HEK293 (cell line): Measurements from ENCODE around the gene SRCIN1.

ENCODE experiments used
- CTCF ChIA-PET: fragments of 350-600 bp; formaldehyde crosslinking; extraction: SDS; loops from one replicate; lab custom pipeline; 2021; ENCODE audit warnings: antibody characterized with exemption; lab: Yijun Ruan, JAX
- POLR2A ChIA-PET: fragments of 300-600 bp; formaldehyde crosslinking; extraction: SDS; loops from one replicate; lab custom pipeline; 2020; ENCODE audit warnings: antibody characterized with exemption, inconsistent platforms; lab: Yijun Ruan, JAX
- H3K27ac ChIP-seq: fragments of 200-500 bp; sonication (Bioruptor generic); 2 replicates; pipeline ENCODE4 v1.5.1; 2014; ENCODE audit warnings: low read depth, low read length, control low read depth, inconsistent platforms; ENCODE audit errors: extremely low read depth
- H3K36me3 ChIP-seq, 2 experiments: fragments of 200-500 bp in 1 of 2; sonication (Bioruptor generic) in 1 of 2; 1 replicate in 1 of 2; 2 replicates in 1 of 2; pipeline ENCODE4 v1.5.1; 2014 to 2017; ENCODE audit warnings: inconsistent platforms in 2 of 2, low read length in 2 of 2; ENCODE audit not compliant: control insufficient read depth in 2 of 2, insufficient read depth in 1 of 2
- H3K4me1 ChIP-seq: fragments of 200-500 bp; sonication (Bioruptor generic); 2 replicates; pipeline ENCODE4 v1.5.1; 2014; ENCODE audit warnings: mild to moderate bottlenecking, low read length, inconsistent platforms; ENCODE audit not compliant: control insufficient read depth, insufficient read depth
- H3K4me3 ChIP-seq: 2 replicates; pipeline ENCODE4 v1.5.1; 2011; ENCODE audit warnings: low read depth, mild to moderate bottlenecking, control low read depth, low read length, moderate library complexity
- H3K9me3 ChIP-seq: fragments of 200-500 bp; sonication (Bioruptor generic); 2 replicates; pipeline ENCODE4 v1.5.1; 2014; ENCODE audit warnings: low read depth, low read length, inconsistent platforms; ENCODE audit not compliant: control insufficient read depth, insufficient read depth
- ATF2 ChIP-seq: fragments of 450-650 bp; formaldehyde crosslinking; IDR thresholded peaks from 2 replicates; pipeline ENCODE4 v1.5.1; 2016; ENCODE audit warnings: missing biosample characterization, missing genetic modification characterization, low read depth
- HOXA7 ChIP-seq: sonication (generic); formaldehyde crosslinking; IDR thresholded peaks from 2 replicates; pipeline ENCODE4 v1.8.1; 2022; ENCODE audit warnings: missing genetic modification reagents, borderline replicate concordance
- KLF16 ChIP-seq: fragments of 450-650 bp; formaldehyde crosslinking; IDR thresholded peaks from 2 replicates; pipeline ENCODE4 v1.5.1; 2017; ENCODE audit warnings: missing biosample characterization, missing genetic modification characterization
- KLF17 ChIP-seq: fragments of 450-650 bp; formaldehyde crosslinking; IDR thresholded peaks from 2 replicates; pipeline ENCODE4 v1.5.1; 2016; ENCODE audit warnings: missing biosample characterization, missing genetic modification characterization
- KLF7 ChIP-seq: fragments of 450-650 bp; formaldehyde crosslinking; IDR thresholded peaks from 2 replicates; pipeline ENCODE4 v1.5.1; 2016; ENCODE audit warnings: missing biosample characterization, missing genetic modification characterization, borderline replicate concordance
- SP2 ChIP-seq: fragments of 450-650 bp; formaldehyde crosslinking; IDR thresholded peaks from 2 replicates; pipeline ENCODE4 v1.5.1; 2016; ENCODE audit warnings: missing biosample characterization, missing genetic modification characterization
- SP7 ChIP-seq: fragments of 450-650 bp; formaldehyde crosslinking; IDR thresholded peaks from 2 replicates; pipeline ENCODE4 v1.5.1; 2016; ENCODE audit warnings: missing biosample characterization, missing genetic modification characterization
- TCF7L2 ChIP-seq: IDR thresholded peaks from 2 replicates; pipeline ENCODE4 v1.6.1; 2011; ENCODE audit warnings: low read depth, mild to moderate bottlenecking, inconsistent platforms, low read length, moderate library complexity, borderline replicate concordance
- ZBTB1 ChIP-seq: fragments of 450-650 bp; formaldehyde crosslinking; IDR thresholded peaks from 2 replicates; pipeline ENCODE4 v1.5.1; 2016; ENCODE audit warnings: missing biosample characterization, missing genetic modification characterization
- ZBTB7A ChIP-seq: fragments of 450-650 bp; formaldehyde crosslinking; IDR thresholded peaks from 2 replicates; pipeline ENCODE4 v1.5.1; 2016; ENCODE audit warnings: low read depth, missing biosample characterization, missing genetic modification characterization
- ZEB2 ChIP-seq: fragments of 450-650 bp; formaldehyde crosslinking; IDR thresholded peaks from 2 replicates; pipeline ENCODE4 v1.5.1; 2016; ENCODE audit warnings: missing biosample characterization, missing genetic modification characterization
- ZFP37 ChIP-seq: fragments of 450-650 bp; formaldehyde crosslinking; IDR thresholded peaks from 2 replicates; pipeline ENCODE4 v1.5.1; 2016; ENCODE audit warnings: missing biosample characterization, missing genetic modification characterization
- ZNF112 ChIP-seq: fragments of 450-650 bp; formaldehyde crosslinking; IDR thresholded peaks from 2 replicates; pipeline ENCODE4 v1.5.0; 2017; ENCODE audit warnings: missing biosample characterization, missing genetic modification characterization
- ZNF121 ChIP-seq: fragments of 450-650 bp; formaldehyde crosslinking; IDR thresholded peaks from 2 replicates; pipeline ENCODE4 v1.5.1; 2016; ENCODE audit warnings: missing biosample characterization, missing genetic modification characterization
- ZNF148 ChIP-seq: fragments of 450-650 bp; formaldehyde crosslinking; IDR thresholded peaks from 2 replicates; pipeline ENCODE4 v1.5.0; 2017; ENCODE audit warnings: missing biosample characterization, missing genetic modification characterization, borderline replicate concordance
- ZNF157 ChIP-seq: fragments of 450-650 bp; formaldehyde crosslinking; IDR thresholded peaks from 2 replicates; pipeline ENCODE4 v1.5.1; 2016; ENCODE audit warnings: missing biosample characterization, missing genetic modification characterization
- ZNF175 ChIP-seq: fragments of 450-650 bp; formaldehyde crosslinking; IDR thresholded peaks from 2 replicates; pipeline ENCODE4 v1.5.1; 2016; ENCODE audit warnings: missing biosample characterization, missing genetic modification characterization
- ZNF2 ChIP-seq: fragments of 450-650 bp; formaldehyde crosslinking; IDR thresholded peaks from 2 replicates; pipeline ENCODE4 v1.5.1; 2016; ENCODE audit warnings: missing biosample characterization, missing genetic modification characterization
- ZNF341 ChIP-seq: fragments of 450-650 bp; formaldehyde crosslinking; IDR thresholded peaks from 2 replicates; pipeline ENCODE4; 2016; ENCODE audit warnings: low read depth, missing biosample characterization, missing genetic modification characterization
- ZNF362 ChIP-seq: fragments of 450-650 bp; formaldehyde crosslinking; IDR thresholded peaks from 2 replicates; pipeline ENCODE4 v1.5.1; 2016; ENCODE audit warnings: missing biosample characterization, missing genetic modification characterization
- ZNF394 ChIP-seq: fragments of 450-650 bp; formaldehyde crosslinking; IDR thresholded peaks from 2 replicates; pipeline ENCODE4 v1.5.1; 2016; ENCODE audit warnings: missing biosample characterization, missing genetic modification characterization, mild to moderate bottlenecking, moderate library complexity, borderline replicate concordance
- ZNF423 ChIP-seq: fragments of 450-650 bp; formaldehyde crosslinking; IDR thresholded peaks from 2 replicates; pipeline ENCODE4 v1.5.1; 2016; ENCODE audit warnings: missing biosample characterization, missing genetic modification characterization
- ZNF449 ChIP-seq: fragments of 450-650 bp; formaldehyde crosslinking; IDR thresholded peaks from 2 replicates; pipeline ENCODE4 v1.5.1; 2017; ENCODE audit warnings: missing biosample characterization, mild to moderate bottlenecking, missing genetic modification characterization, moderate library complexity
- ZNF549 ChIP-seq: fragments of 450-650 bp; IDR thresholded peaks from 2 replicates; pipeline ENCODE4 v1.5.1; 2018; ENCODE audit warnings: missing biosample characterization, missing genetic modification characterization, mild to moderate bottlenecking, inconsistent platforms, moderate library complexity
- ZNF560 ChIP-seq: fragments of 450-650 bp; formaldehyde crosslinking; IDR thresholded peaks from 2 replicates; pipeline ENCODE4 v1.5.1; 2017; ENCODE audit warnings: missing biosample characterization, missing genetic modification characterization, borderline replicate concordance
- ZNF660 ChIP-seq: fragments of 450-650 bp; IDR thresholded peaks from 2 replicates; pipeline ENCODE4 v1.5.1; 2018; ENCODE audit warnings: missing biosample characterization, mild to moderate bottlenecking, missing genetic modification characterization
- ZNF707 ChIP-seq: fragments of 450-650 bp; formaldehyde crosslinking; IDR thresholded peaks from 2 replicates; pipeline ENCODE4 v1.5.1; 2016; ENCODE audit warnings: missing biosample characterization, missing genetic modification characterization
- ZNF747 ChIP-seq: fragments of 450-650 bp; formaldehyde crosslinking; IDR thresholded peaks from 2 replicates; pipeline ENCODE4 v1.5.1; 2016; ENCODE audit warnings: missing biosample characterization, missing genetic modification characterization
- ZNF776 ChIP-seq: fragments of 450-650 bp; formaldehyde crosslinking; IDR thresholded peaks from 2 replicates; pipeline ENCODE4 v1.5.0; 2017; ENCODE audit warnings: missing biosample characterization, missing genetic modification characterization, borderline replicate concordance

The SRCIN1 gene

GRCh38 chr17:38508954-38509771 lies 96.6 kb downstream of the SRCIN1 start:
- ChIA-PET POLR2A (interaction anchor here (0.7 kb wide), 1 partner anchor 691 kb away, joined by 3 read pairs; the partner anchor contains the start of gene RPL19), CTCF (interaction anchor here (0.6 to 11.1 kb wide), 40 partner anchors 12 to 627 kb away, joined by 3 to 128 read pairs (median 4); partner anchors contain the start of gene SRCIN1)
- no peak overlapping the region for H3K27ac ChIP-seq
- no peak overlapping the region for H3K4me3 ChIP-seq
- H3K36me3 ChIP-seq: no peaks in the 10 kb centered on the region
- no peaks in the 10 kb centered on the region for H3K4me1 ChIP-seq
- H3K9me3 ChIP-seq: no peaks in the 10 kb centered on the region
- TF ChIP-seq ZNF776 (tag by site-specific recombination): no peak
- TF ChIP-seq ZNF560: no peak
- no peak for TF ChIP-seq ZNF394 (tag by site-specific recombination)
- TF ChIP-seq ATF2 (tag by site-specific recombination): no peak
- peak; percentile 63; the same call in 1 of the 2 replicates for TF ChIP-seq ZEB2 (tag by site-specific recombination)
- no peak for TF ChIP-seq ZNF121 (tag by site-specific recombination)
- 0 out of 2 replicates have a peak, but pooled peaks have one; percentile 17 for TF ChIP-seq ZNF423 (tag by site-specific recombination)
- no peak for TF ChIP-seq ZBTB7A (tag by site-specific recombination)
- TF ChIP-seq ZNF707 (tag by site-specific recombination): no peak
- TF ChIP-seq KLF16 (tag by site-specific recombination): peak; percentile 22; the same call in 1 of the 2 replicates
- no peak for TF ChIP-seq ZBTB1 (tag by site-specific recombination)
- TF ChIP-seq ZNF362: no peak
- TF ChIP-seq HOXA7 (CRISPR knock-in tag): no peak
- TF ChIP-seq KLF7: 0 out of 2 replicates have a peak, but pooled peaks have one; percentile 22
- TF ChIP-seq ZNF148 (tag by site-specific recombination): no peak
- peak; percentile 17; the same call in 1 of the 2 replicates for TF ChIP-seq SP2 (tag by site-specific recombination)
- no peak for TF ChIP-seq ZNF175 (tag by site-specific recombination)
- TF ChIP-seq ZNF449 (tag by site-specific recombination): no peak
- TF ChIP-seq ZNF341 (tag by site-specific recombination): no peak
- no peak for TF ChIP-seq ZNF549
- TF ChIP-seq TCF7L2: no peak
- no peak for TF ChIP-seq ZNF2 (tag by site-specific recombination)
- TF ChIP-seq ZNF112 (tag by site-specific recombination): no peak
- no peak for TF ChIP-seq ZFP37 (tag by site-specific recombination)
- no peak for TF ChIP-seq ZNF157
- TF ChIP-seq ZNF747 (tag by site-specific recombination): no peak
- peak; percentile 63; the same call in 1 of the 2 replicates for TF ChIP-seq SP7 (tag by site-specific recombination)
- peak; percentile 44; the same call in 1 of the 2 replicates for TF ChIP-seq KLF17
- TF ChIP-seq ZNF660: no peak
